Stimulated activated CD8-positive, alpha-beta memory T cell treated with anti-CD3 and anti-CD28 coated beads, Interleukin-15, amount 100 ng/mL, for 24 hours (primary cell): ENCODE data around the gene KIF13A.
"Not testable (repeated sequence)": the region's sequence is repeated elsewhere in the genome, so short reads cannot be mapped to it uniquely, and the experiment has no call there.

ENCODE experiments used
- DNase-seq: peaks from one replicate; pipeline ENCODE4 v3.0.0-alpha.2; 2020; ENCODE audit warnings: low read depth

Gene KIF13A

DNA sequence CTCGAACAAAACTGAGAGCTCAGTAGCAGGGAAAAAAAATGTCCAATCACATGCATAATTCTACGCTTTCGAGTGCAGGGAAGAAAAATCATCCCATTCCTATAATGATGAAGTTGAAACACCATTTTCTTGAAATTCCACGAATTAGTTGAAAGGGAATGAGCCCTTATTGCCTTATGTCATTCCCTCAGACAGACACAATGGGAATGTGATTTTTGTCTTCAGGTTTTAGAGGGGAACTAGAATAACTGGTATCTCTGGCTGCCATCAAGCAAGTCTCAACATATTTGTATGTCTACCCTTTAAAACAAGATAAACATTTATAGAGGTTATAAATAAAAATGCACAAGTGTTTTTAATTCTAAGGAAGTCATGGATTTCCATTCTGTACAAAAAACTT lies 87.9 kb downstream of the KIF13A start:
- DNase-seq: no peak

DNA sequence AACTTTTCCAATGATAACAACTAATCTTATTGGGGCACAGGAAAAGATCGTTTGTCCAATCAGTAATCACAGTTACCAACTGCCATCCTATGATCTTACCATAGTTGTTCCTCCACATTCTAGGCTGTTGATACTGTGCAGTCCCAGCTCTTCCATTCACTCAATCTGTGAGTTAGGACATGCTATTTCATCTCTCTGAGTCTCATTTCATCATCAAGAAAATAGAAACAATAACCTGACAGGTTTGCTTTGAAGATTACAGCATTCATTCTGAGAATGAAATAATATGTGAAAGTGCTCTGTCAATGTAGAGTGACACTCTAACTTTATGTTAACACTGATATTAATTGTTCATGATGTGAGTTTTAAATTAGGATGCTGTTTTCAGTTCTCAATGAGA lies 89.8 kb downstream of the KIF13A start:
- no peak for DNase-seq

DNA sequence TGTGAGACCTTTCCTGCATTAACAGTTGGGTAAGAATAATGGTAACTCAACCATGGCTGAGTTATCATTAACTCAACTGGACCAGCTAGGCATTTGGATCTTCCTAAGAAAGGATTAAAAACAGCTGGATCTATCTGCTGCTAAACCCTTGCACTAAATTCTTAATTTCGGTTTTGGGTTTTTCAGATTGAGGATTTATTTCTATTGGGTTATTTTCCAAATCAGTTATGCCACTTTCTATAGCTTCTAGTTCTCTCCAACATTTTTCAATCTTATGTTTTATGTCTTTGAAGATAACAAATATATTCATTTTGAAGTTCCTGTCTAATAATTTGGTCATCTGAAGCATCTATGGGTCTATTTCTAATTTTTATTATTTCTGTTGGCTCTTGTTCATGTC lies 92.5 kb downstream of the KIF13A start:
- no peak for DNase-seq

DNA sequence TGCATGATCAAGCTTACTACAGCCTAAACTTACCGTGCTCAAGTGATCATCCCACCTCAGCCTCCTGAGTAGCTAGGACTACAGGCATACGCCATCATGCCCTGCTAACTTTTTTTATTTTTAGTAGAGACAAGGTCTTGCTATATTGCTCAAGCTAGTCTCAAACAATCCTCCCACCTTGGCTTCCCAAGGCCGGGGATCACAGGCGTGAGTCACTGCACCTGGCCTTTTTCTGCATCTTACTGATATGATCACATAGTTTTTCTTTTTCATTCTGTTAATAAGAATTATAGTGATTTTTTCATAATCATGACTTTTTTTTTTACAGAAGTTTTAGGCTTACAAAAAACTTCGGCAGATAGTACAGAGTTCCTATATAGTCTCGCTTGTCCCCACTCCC lies 93.2 kb downstream of the KIF13A start:
- no peak for DNase-seq

DNA sequence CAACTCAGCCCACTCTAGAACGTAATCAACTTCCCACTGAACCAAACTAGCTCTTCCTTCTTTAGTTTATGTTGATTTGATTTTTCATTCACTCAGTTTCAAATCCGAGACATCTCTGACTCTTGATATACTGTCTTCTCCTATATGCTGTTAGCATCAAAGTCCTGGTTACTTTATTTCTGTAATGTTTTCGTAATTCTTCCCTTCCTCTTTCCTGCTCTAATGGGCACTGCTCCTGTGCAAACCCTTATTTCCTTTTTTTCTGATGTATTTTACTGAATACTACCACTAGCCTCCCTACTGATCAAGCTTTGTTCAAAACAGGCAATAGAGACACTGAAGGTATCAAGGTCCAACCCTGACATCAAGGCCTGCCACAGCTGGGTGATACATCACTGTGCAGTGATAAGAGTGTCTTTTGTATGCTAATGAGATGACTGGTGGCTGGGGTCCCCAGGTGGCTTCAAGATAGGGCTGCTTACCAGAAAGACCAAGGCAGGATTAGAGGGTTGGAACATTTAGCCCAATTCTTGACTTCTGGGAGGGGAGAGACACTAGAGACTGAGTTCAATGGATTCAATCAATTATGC lies 95.2 kb downstream of the KIF13A start:
- DNase-seq: no peak

DNA sequence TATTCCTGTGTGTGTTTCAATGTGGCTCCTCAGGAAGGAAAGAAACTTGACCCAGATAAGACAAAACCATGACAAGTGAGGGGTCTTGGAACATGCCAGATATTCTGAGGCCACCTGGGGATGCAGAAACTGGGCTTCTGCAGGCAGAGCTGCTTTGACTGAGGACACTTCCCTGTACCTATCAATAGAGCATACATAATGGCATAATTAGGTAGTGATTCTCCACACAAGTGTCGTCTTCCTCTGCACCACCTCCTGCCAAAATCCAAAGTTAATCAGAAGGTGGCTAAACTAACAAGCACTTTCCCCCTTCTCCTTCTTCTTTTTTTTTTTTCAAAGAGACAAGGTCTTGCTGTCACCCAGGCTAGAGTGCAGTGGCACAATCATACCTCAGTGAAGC lies 97.1 kb downstream of the KIF13A start:
- DNase-seq: no peak

DNA sequence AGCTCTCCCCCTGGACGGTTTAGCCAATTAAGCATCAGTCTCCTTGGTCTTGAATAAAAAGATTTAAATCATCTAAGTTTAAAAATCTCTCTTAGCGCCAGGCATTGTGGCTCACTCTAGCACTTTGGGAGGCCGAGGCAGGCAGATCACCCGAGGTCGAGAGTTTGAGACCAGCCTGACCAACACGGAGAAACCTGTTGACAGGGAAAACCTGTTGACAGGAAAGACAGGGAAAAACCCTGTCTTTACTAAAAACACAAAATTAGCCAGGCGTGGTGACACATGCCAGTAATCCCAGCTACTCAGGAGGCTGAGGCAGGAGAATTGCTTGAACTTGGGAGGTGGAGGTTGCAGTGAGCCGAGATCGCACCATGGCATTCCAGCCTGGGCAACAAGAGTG lies 97.7 kb downstream of the KIF13A start:
- not testable (repeated sequence) for DNase-seq

DNA sequence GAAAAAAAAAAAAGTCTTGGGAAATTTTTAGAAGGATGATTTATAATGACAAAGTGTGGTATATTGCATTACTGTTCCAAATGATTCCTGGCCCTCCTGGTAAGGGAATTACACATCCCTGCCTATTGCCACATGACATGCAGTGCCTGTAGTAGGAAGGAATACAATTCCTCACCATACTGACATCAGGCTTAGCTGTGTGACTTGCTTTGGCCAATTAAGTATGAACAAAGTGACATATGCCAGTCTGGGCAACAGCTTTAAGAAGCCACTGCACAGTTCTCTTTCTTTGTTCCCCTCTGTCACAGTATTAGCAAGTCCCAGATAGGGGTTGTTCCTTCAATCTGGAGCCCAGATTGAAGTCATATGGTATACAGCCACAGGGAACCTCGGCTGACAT lies 100.5 kb downstream of the KIF13A start:
- no peak for DNase-seq

DNA sequence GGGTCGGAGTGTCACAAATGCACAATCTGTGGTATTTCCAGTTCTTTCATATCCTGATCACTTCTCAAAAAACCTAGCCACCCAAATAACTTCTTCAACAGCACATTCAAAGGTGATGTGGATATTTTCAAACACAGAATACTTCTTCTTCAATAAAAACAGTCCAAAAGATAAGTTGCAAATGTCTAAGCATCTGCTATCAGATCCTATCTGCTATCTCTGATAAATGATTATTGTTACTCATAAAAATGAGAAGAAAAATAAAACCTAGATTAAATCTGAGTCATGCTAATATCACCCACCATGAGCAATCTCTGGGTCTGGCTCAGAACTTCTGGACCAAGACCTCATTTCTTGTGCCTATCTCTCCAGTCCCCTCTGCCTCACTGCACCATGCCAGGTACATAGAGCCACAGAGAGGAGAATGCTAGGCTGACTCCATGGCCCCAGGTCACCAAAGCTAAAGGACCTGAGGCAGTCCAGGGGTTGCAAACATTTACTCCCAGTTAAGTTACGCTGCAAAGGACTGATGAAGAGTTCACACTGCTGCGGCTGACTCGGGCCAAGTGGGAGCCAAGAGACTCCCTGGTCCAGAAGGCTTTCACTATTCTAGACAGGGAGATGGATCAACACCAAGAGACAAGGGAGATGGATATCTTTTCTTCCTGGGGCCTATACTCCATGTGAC lies 101.4 kb downstream of the KIF13A start:
- no peak for DNase-seq

DNA sequence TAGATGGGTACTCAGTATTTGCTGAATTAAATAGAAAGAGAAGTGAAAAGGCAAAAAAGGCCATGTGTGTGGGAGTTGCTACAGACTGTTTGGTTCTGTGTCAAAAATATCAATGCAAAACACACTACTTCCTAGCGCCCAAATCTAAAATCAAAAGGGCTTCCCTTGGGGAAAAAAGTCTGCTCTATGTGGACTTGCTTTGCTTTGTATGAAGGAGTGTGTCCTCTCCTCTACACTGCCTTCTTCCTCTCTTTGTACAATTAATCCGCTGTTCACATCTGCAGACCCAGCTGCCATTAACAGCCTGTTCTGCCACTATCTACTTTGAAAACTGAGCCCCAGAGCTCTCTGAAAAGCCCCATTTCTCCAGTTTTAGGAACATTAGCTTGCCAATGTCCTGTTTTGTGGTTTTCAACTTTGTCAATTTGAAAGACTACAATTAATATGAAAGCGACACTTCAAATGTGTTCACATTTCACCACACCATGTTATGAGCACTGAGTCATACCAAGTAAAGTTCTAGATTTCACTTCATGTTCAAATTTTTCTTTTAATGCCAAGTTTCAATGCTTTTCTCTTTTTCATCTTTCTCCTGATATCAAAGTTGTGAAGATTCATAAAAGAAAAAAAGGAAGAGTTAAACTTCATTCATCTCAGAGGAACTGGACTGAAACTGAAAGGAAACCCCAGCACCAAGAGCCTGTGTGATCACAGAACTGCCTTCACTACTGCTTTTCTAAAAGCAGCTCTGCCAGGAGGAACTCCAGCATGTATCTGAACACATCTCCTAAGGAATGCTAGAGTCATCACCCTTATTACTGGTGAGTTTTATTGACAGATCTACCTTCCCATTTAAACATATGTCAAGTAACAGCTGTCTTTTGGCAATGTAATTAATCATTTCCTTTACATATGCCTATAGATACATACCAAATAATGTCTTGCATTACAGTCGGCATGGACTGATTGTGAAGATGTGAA lies 102.6 kb downstream of the KIF13A start:
- DNase-seq: no peak

DNA sequence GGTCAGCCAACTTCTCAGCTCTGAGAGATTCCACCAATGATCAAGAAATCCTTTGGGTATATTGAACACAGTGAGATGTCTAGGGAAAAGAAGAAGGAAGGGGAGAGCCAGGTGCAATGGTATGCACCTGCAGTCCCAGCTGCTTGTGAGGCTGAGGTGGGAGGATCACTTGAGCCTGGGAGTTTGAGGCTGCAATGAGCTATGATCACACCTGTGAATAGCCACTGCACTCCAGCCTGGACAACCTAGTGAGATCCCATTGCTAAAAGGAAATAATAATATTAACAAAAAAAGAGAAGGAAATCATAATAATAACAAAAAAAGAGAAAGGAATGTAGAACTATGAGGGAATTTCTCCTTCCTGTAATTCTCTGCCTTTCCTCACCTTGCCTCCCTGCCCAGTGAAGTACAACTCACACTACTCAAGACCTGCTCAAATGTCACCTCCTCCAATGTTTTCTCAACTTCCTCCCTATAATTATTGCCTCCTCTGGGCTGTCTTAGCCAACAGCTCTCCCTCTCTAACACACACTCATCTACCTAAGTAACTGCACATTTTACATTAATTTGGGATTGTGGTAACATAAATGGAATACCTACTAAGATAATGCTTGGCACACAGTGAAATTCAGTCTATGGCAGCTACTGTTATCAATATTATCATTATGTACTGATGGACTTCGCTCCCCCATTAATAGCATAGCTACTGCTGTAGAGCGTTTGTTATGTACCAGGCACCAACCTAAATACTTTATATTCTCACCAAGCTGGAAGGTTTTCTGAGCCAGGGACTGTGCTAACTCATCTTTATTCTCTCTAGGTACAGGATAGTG lies 103.6 kb downstream of the KIF13A start:
- DNase-seq: no peak

DNA sequence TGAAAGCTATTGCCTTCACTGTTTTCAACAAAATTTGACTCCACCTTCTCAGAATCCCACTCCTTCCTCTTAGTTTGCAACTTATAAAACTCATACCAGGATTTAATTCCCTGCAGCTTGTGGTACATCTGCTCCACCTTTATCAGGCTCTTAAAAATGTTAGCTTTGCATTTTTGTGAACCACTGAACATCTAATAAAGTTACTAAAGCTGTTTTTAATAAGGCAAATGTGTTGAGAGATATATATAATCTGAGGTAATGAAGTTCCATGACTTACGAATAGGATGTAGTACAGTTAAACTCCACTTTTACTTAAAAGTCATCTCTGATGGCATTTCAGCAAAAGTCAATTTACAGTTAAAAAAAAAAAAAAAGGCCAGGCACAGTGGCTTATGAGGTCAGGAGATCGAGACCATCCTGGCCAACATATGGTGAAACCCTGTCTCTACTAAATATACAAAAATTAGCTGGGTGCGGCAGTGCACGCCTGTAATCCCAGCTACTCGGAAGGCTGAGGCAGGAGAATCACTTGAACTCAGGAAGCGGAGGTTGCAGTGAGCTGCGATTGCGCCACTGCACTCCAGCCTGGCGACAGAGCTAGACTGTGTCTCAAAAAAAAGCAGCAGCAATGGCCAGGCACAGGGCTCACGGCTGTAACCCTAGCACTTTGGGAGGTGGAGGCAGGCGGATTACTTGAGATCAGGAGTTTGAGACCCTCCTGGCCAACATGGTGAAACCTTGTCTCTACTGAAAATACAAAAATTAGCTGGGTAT lies 106.2 kb downstream of the KIF13A start:
- DNase-seq: no peak

DNA sequence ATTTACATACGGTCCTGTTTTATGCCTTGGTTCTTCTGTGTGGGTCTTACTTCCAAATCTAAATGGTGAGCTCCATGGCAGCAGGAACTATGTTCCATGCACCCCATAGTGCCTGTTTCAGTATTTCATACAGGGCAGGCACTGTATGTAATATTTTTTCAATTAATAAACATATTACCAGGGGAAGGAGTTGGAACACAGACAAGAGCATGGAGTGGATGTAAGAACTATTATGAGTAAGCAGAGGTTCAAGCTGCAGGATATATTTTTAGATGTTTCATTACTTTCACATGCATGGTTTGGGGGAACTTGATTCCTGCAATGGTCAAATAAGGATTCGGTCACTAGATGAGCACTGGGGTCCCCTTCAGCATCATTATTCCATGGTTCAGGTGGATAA lies 108.3 kb downstream of the KIF13A start:
- DNase-seq: no peak

DNA sequence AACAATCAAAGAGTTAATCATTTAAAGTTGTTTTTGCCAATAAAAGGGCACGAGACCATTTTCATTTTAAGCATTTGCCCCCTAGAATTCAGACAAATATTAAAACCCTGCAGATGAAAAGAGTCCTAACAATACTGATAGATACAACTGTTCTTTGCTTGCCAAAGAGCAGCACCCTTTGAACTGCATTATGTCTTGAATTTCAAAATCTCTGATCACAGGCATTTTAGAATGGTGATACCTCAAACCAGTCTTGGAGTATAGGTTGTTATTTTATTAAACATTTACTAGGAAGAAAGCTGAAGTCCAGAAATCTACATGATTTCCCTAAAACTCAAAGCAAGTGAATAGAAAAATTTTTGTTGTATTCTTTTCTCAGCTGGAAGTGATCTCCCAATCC lies 108.7 kb downstream of the KIF13A start:
- DNase-seq: no peak

DNA sequence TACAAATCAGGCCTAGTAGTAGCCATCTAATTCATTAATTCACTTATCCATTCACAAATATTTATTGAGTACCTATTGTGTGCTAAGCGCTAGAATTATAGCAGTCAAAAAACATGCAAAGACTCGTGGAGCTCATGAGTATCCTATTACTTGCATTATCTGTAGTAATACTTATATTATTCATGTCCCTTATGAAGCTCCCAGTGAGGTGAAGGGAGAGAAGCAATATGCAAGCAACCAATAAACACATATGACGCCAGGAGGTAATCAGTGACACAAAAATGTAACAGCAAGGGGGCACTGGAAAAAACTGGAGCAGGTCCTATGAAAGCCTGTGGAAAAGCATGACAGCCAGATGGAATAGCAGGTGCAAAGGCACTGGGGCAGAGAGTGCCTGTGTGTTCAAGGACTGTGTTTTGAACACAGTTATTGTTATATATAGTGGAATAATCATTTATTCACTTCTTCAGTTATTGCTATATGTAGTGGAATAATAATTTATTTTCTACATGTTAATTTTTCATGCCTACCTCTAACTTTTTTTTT lies 109.5 kb downstream of the KIF13A start:
- no peak for DNase-seq

DNA sequence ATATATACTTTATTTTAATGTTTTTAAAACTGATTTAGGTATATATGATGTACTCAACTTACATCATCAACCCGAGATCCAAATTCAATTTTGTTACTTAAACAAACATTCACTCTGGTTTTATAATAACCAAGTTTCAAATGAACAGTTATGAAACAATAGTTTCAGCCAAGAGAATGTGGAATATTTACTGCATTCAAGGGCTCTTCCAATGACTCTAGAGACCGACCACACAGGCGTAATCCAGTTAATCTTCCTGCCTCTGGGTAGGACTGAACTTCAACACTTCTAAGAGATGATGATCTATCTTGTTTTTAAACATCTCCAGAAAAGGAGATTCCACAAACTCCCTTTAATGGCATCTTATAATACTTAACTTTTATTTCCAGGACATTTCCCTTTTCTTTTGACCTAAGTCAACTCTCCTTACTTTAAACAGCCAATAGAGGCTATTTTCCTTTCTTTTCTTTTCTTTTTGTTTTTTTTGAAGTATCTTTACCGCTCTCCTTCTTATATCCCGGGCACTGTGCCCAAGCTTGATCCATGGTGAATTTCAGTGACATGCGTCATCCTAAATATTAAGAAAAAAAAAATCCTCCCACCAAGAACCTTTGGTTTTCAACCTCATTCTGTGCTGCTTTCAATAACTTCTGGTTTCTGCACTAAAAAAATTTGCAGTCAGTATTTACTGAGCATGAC lies 110.1 kb downstream of the KIF13A start:
- DNase-seq: no peak

DNA sequence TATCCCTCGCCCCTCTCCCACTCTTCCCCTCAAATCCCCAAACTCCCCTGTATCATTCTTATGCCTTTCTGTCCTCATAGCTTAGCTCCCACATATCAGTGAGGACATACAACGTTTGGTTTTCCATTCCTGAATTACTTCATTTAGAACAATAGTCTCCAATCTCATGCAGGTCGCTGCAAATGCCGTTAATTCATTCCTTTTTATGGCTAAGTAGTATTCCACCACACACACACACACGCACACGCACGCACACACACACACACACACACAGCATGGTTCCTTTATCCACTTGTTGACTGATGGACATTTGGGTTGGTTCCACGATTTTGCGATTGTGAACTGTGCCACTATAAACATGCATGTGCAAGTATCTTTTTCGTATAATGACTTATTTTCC lies 112.7 kb downstream of the KIF13A start:
- DNase-seq: no peak

DNA sequence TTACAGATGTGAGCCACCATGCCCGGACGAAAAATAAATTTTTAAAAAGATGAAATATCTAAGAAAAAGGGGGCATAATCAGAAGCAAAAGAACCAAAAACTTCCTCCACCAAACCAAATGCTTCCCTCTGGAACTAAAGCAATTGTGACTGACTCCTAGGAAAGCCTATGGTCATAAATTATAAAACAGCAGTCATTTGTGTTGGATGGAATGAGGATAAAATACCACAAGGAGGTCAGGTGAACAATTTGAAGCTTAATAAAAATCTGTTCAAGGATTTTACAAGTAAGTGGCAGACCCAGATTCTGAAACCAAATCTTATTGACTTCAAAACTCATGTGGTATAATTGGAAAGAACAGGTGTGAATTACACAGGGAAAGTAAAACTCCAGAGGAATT lies 114.5 kb downstream of the KIF13A start:
- no peak for DNase-seq

DNA sequence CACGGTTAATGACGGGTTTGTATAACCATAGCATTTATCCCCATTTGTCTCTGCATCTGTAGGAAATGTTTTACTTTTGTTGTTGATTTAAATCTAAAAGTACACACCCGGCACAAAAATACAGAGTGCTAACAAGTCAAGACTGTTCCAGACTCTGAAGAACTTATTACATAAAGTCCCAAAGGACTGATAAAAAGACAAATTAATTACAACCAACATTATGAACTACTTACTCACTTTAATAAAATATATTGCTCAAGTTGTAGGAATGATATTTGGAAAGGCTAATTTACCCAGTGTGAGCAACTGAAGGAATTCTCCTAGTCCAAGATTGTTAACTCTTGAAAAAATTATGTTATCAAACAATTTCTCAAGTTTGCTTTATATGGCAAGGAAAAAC lies 115.6 kb downstream of the KIF13A start:
- DNase-seq: no peak

DNA sequence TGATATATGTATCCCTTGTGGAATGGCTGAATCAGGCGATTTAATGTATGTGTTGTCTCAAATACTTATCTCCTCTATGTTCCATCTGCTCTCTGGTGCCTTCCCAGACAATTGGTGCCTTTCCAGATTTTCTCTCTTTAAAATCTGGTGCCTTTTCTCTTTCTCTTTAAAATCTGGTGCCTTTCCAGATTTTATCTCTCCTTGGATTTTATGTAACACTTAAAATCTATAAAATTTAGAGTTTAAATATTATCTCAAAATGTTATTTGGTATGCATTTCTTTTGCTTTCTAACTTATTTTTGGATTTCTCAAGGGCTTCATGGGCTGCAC lies 116.3 kb downstream of the KIF13A start:
- DNase-seq: no peak
